PC-3 (cell line): ENCODE data around the gene MTCL1.

Experiments
- CTCF ChIP-seq: fragments of 300-600 bp; sonication (generic); conservative IDR thresholded peaks from 2 replicates; pipeline ENCODE4 v1.5.1; 2017; ENCODE audit warnings: antibody characterized with exemption, low read depth, mild to moderate bottlenecking, low read length
- EZH2 ChIP-seq: fragments of 300-600 bp; sonication (generic); IDR thresholded peaks from one replicate; pipeline ENCODE4 v1.6.1; 2017; ENCODE audit warnings: antibody characterized with exemption, mild to moderate bottlenecking, low read length; ENCODE audit not compliant: unreplicated experiment
- EZH2phosphoT487 ChIP-seq: fragments of 300-600 bp; sonication (generic); IDR thresholded peaks from 2 replicates; pipeline ENCODE4 v1.6.1; 2018; ENCODE audit warnings: mild to moderate bottlenecking, antibody characterized with exemption, low read length, borderline replicate concordance

GRCh38 chr18:8681196-8681595 is 24.2 kb upstream of the MTCL1 start:
- TF ChIP-seq EZH2 = no peak
- TF ChIP-seq CTCF = no peak
- TF ChIP-seq EZH2phosphoT487 = no peak
